ENCODE measurements around the gene CHCHD4. TPM values are rescaled to one million over a fixed set of nuclear protein-coding genes. Genes with fewer than 3 reads are reported as not detected.

Gene CHCHD4
- polyA plus RNA-seq, 2 of the 4 experiments (the other 2 are of a cell fraction): 37.3 to 48.8 TPM

GRCh38 chr3:14124223-14124614 lies 451 bp downstream of the CHCHD4 start (continued):
- TF ChIP-seq ZSCAN20 (CRISPR knock-in tag; IDR thresholded peaks at IDR 0.05) (no peak), PHF8 (IDR thresholded peaks at IDR 0.05; ENCODE audit: borderline replicate concordance, low read depth) (peak; percentile 95), EP300 (IDR thresholded peaks at IDR 0.05) (no peak), ZC3H11A (IDR thresholded peaks at IDR 0.05) (no peak), HDAC2 (IDR thresholded peaks at IDR 0.05) (no peak)

GRCh38 chr3:14123308-14124222 lies 1.1 kb downstream of the CHCHD4 start:
- no peak; a peak in 1 of 6 replicates for ATAC-seq
- Histone ChIP-seq H3K27ac (peak overlapping the region; percentile 94 to 98), H3K4me2 (peak overlapping the region; percentile 99), H3K4me3 (peak overlapping the region; percentile 91), H3K4me1 (peaks cover 26% of the 10 kb centered on the region), H3K9me3 (no peaks in the 10 kb centered on the region)
- FAIRE-seq: no peak
- 51% methylated on average over 15 of the region's 15 CpGs for WGBS (ENCODE audit: missing lambda C conversion rate)
- no peak for DNase-seq (ENCODE audit: low read depth in 1 of 2, low spot score in 1 of 2)
- POLR2A ChIA-PET: interaction anchor here (0.6 to 3.0 kb wide), 6 partner anchors 12 to 91 kb away, joined by 3 to 41 read pairs (median 4); partner anchors contain the start of genes LSM3 and XPC
- no peak for TF ChIP-seq JUN (IDR thresholded peaks at IDR 0.05)
- no peak for TF ChIP-seq PBX3 (IDR thresholded peaks at IDR 0.05)
- no peak for TF ChIP-seq CTCF (IDR thresholded peaks at IDR 0.05)
- no peak for TF ChIP-seq FOSB (CRISPR knock-in tag; IDR thresholded peaks at IDR 0.05)
- CTCF ChIA-PET: interaction anchor here (0.7 to 1.4 kb wide), 6 partner anchors 9 to 466 kb away, joined by 3 to 6 read pairs (median 4); no protein-coding TSS in a partner anchor

GRCh38 chr3:14122301-14122700 lies 2.4 kb downstream of the CHCHD4 start:
- Histone ChIP-seq H3K27ac (no peak overlapping the region), H3K4me1 (peaks cover 34% of the 10 kb centered on the region), H3K4me2 (no peak overlapping the region), H3K4me3 (no peak overlapping the region), H3K9me3 (no peaks in the 10 kb centered on the region)
- ATAC-seq (no peak), FAIRE-seq (no peak), DNase-seq (ENCODE audit: low read depth in 1 of 2, low spot score in 1 of 2) (no peak)
- ChIA-PET CTCF (interaction anchor here (1.2 to 2.2 kb wide), 2 partner anchors 24 to 226 kb away, joined by 3 to 4 read pairs; no protein-coding TSS in a partner anchor), POLR2A (no interaction called here)
- 91% methylated on average over 3 of the region's 3 CpGs for WGBS (ENCODE audit: missing lambda C conversion rate)
- TF ChIP-seq CHD2 (IDR thresholded peaks at IDR 0.05; ENCODE audit: low read length, partially characterized antibody) (no peak), KDM1A (IDR thresholded peaks at IDR 0.05; ENCODE audit: low read depth) (no peak), RNF2 (IDR thresholded peaks at IDR 0.05; ENCODE audit: borderline replicate concordance, low read depth) (no peak), BCL3 (IDR thresholded peaks at IDR 0.05) (no peak), CBX2 (IDR thresholded peaks at IDR 0.05; ENCODE audit: borderline replicate concordance, low read depth) (no peak), ZSCAN20 (CRISPR knock-in tag; IDR thresholded peaks at IDR 0.05) (no peak), PBX3 (IDR thresholded peaks at IDR 0.05) (no peak), MAZ (IDR thresholded peaks at IDR 0.05; ENCODE audit: borderline replicate concordance, low read depth, low read length) (no peak), REST (IDR thresholded peaks at IDR 0.05) (no peak), HDAC2 (IDR thresholded peaks at IDR 0.05) (no peak), CHD4 (IDR thresholded peaks at IDR 0.05; ENCODE audit: borderline replicate concordance) (no peak), TFCP2L1 (CRISPR knock-in tag; IDR thresholded peaks at IDR 0.05) (no peak)
